SK-N-SH (cell line): ENCODE data around the gene THAP12. TPM values are rescaled to one million over a fixed set of nuclear protein-coding genes. Genes with fewer than 3 reads are reported as not detected.

ENCODE experiments used
- CTCF ChIA-PET: fragments of 300-600, 350-600 bp; formaldehyde crosslinking; extraction: SDS; loops from one replicate; lab custom pipeline; 2021; lab: Yijun Ruan, JAX
- POLR2A ChIA-PET: fragments of 350-600 bp; sonication (Branson Sonifier 250); formaldehyde crosslinking; extraction: SDS; loops from one replicate; lab custom pipeline; 2020; ENCODE audit warnings: antibody characterized with exemption, inconsistent platforms; lab: Yijun Ruan, JAX
- DNase-seq: peaks from one replicate; pipeline ENCODE4 v3.0.0; 2012
- H2AFZ ChIP-seq: fragments of 200-600 bp; sonication (generic); 2 replicates; pipeline ENCODE4 v1.8.1; 2016; ENCODE audit warnings: antibody characterized with exemption, mild to moderate bottlenecking, low read depth
- H3F3A ChIP-seq: fragments of 200-600 bp; sonication (generic); replicated peaks from 2 replicates; pipeline ENCODE3; 2016; ENCODE audit warnings: antibody characterized with exemption, mild to moderate bottlenecking; ENCODE audit not compliant: insufficient read depth
- H3K27ac ChIP-seq, 2 experiments: fragments of 200-500 bp in 1 of 2; fragments of 200-600 bp in 1 of 2; sonication (Bioruptor generic) in 1 of 2; sonication (generic), shearing (Covaris generic) in 1 of 2; 2 replicates each; pipeline versions ENCODE4 v1.5.1 to v1.6.1; 2014 to 2016; ENCODE audit warnings: low read depth in 2 of 2, inconsistent platforms in 1 of 2, low read length in 1 of 2, mild to moderate bottlenecking in 1 of 2, mixed read lengths in 1 of 2
- H3K27me3 ChIP-seq: fragments of 200-600 bp; sonication (generic), shearing (Covaris generic); 2 replicates; pipeline ENCODE4 v1.6.1; 2016; ENCODE audit warnings: mixed run types; ENCODE audit not compliant: insufficient read depth
- H3K36me3 ChIP-seq, 2 experiments: fragments of 200-500 bp in 1 of 2; fragments of 200-600 bp in 1 of 2; sonication (Bioruptor generic) in 1 of 2; sonication (generic) in 1 of 2; replicated peaks in 1 of 2; 2 replicates each; pipeline versions ENCODE3 to v1.5.1; 2014 to 2016; ENCODE audit warnings: low read length in 1 of 2, mild to moderate bottlenecking in 1 of 2; ENCODE audit not compliant: insufficient read depth in 2 of 2, control insufficient read depth in 1 of 2
- H3K4me1 ChIP-seq, 2 experiments: fragments of 200-500 bp in 1 of 2; fragments of 200-600 bp in 1 of 2; sonication (Bioruptor generic) in 1 of 2; sonication (generic), shearing (Covaris generic) in 1 of 2; 2 replicates each; pipeline versions ENCODE4 v1.5.1 to v1.6.1; 2014 to 2016; ENCODE audit warnings: low read depth in 1 of 2, low read length in 1 of 2, mixed run types in 1 of 2; ENCODE audit not compliant: insufficient read depth in 2 of 2, control insufficient read depth in 1 of 2
- H3K4me2 ChIP-seq: fragments of 200-600 bp; sonication (generic), shearing (Covaris generic); 2 replicates; pipeline ENCODE4 v1.6.1; 2017; ENCODE audit warnings: mixed run types
- H3K4me3 ChIP-seq, 2 experiments: fragments of 200-500 bp in 1 of 2; fragments of 200-600 bp in 1 of 2; sonication (Bioruptor generic) in 1 of 2; sonication (generic), shearing (Covaris generic) in 1 of 2; 2 replicates each; pipeline versions ENCODE4 v1.5.1 to v1.8.1; 2014 to 2016; ENCODE audit warnings: low read depth in 2 of 2, inconsistent platforms in 1 of 2, low read length in 1 of 2, mild to moderate bottlenecking in 1 of 2, mixed read lengths in 1 of 2, moderate library complexity in 1 of 2
- H3K79me2 ChIP-seq: fragments of 200-600 bp; sonication (generic); 2 replicates; pipeline ENCODE4 v1.8.1; 2017; ENCODE audit warnings: mild to moderate bottlenecking; ENCODE audit not compliant: insufficient read depth
- H3K9ac ChIP-seq: fragments of 200-600 bp; sonication (generic); 2 replicates; pipeline ENCODE4 v1.6.1; 2017; ENCODE audit warnings: mixed run types
- H3K9me2 ChIP-seq: fragments of 200-600 bp; sonication (generic); 2 replicates; pipeline ENCODE4 v1.6.1; 2017; ENCODE audit warnings: mixed run types
- H3K9me3 ChIP-seq: fragments of 200-600 bp; sonication (generic); 2 replicates; pipeline ENCODE4 v1.6.1; 2017; ENCODE audit warnings: mixed run types, mild to moderate bottlenecking, moderate library complexity
- H4K20me1 ChIP-seq: fragments of 200-600 bp; sonication (generic); 2 replicates; pipeline ENCODE4 v1.6.1; 2017; ENCODE audit warnings: mild to moderate bottlenecking, mixed run types; ENCODE audit not compliant: insufficient read depth
- CHD2 ChIP-seq: fragments of 150-350 bp; IDR thresholded peaks from 2 replicates; pipeline ENCODE4 v1.6.1; 2018; ENCODE audit warnings: low read length; ENCODE audit not compliant: partially characterized antibody
- ELF1 ChIP-seq: IDR thresholded peaks from 2 replicates; pipeline ENCODE4 v1.4.0; 2012
- EP300 ChIP-seq, 2 experiments: IDR thresholded peaks; 2 replicates each; pipeline versions ENCODE4 v1.4.0 to v1.6.1; 2012; ENCODE audit warnings: borderline replicate concordance in 1 of 2, low read depth in 1 of 2, low read length in 1 of 2
- FOXM1 ChIP-seq: IDR thresholded peaks from 2 replicates; pipeline ENCODE4 v1.4.0; 2012; ENCODE audit warnings: low read depth, mild to moderate bottlenecking
- GABPA ChIP-seq: IDR thresholded peaks from 2 replicates; pipeline ENCODE4 v1.4.0; 2012; ENCODE audit warnings: low read depth, mild to moderate bottlenecking
- GATA2 ChIP-seq: sonication (generic); formaldehyde crosslinking; IDR thresholded peaks from 2 replicates; pipeline ENCODE4 v1.5.0; 2020; ENCODE audit warnings: mild to moderate bottlenecking, missing genetic modification reagents
- JUND ChIP-seq: IDR thresholded peaks from 2 replicates; pipeline ENCODE4 v1.4.0; 2012
- MAX ChIP-seq: IDR thresholded peaks from 2 replicates; pipeline ENCODE4 v1.4.0; 2012; ENCODE audit warnings: low read depth
- MXI1 ChIP-seq: IDR thresholded peaks from 2 replicates; pipeline ENCODE4 v1.6.1; 2012; ENCODE audit warnings: mild to moderate bottlenecking, low read depth, low read length, improper control_type of control experiment
- NFIC ChIP-seq: IDR thresholded peaks from 2 replicates; pipeline ENCODE4 v1.4.0; 2012; ENCODE audit warnings: borderline replicate concordance
- NRF1 ChIP-seq: IDR thresholded peaks from 2 replicates; pipeline ENCODE4 v1.6.1; 2012; ENCODE audit warnings: low read depth, mild to moderate bottlenecking, low read length
- POLR2AphosphoS5 ChIP-seq: IDR thresholded peaks from 2 replicates; pipeline ENCODE4 v1.6.1; 2012; ENCODE audit warnings: low read depth, low read length
- RCOR1 ChIP-seq: fragments of 150-350 bp; IDR thresholded peaks from 2 replicates; pipeline ENCODE4 v1.6.1; 2017; ENCODE audit warnings: antibody characterized with exemption, low read length
- RFX5 ChIP-seq: IDR thresholded peaks from 2 replicates; pipeline ENCODE4 v1.6.1; 2012; ENCODE audit warnings: mild to moderate bottlenecking, improper control_type of control experiment, low read length
- RXRA ChIP-seq: IDR thresholded peaks from 2 replicates; pipeline ENCODE4 v1.4.0; 2012; ENCODE audit warnings: low read depth, mild to moderate bottlenecking, borderline replicate concordance
- SMC3 ChIP-seq: IDR thresholded peaks from 2 replicates; pipeline ENCODE4 v1.6.1; 2012; ENCODE audit warnings: low read depth, low read length, improper control_type of control experiment
- TCF12 ChIP-seq: IDR thresholded peaks from 2 replicates; pipeline ENCODE4 v1.4.0; 2012
- TEAD4 ChIP-seq: IDR thresholded peaks from 2 replicates; pipeline ENCODE4 v1.4.0; 2012; ENCODE audit warnings: mild to moderate bottlenecking, borderline replicate concordance; ENCODE audit not compliant: insufficient read depth
- WGBS: methylation state at CpG from one replicate; pipeline ENCODE4 v1.1.6; 2017; ENCODE audit warnings: low lambda C conversion rate; 5-methylcytosine and 5-hydroxymethylcytosine counted together
- polyA plus RNA-seq, 3 experiments: library from polyadenylated mRNA; depleted of rRNA; stranded (reverse); fragments of >200 nt; gene quantifications; 2 replicates each; pipeline ENCODE4 v1.2.3, GENCODE V29; 2012
- TF ChIP-seq, protein P1 (sequence below): fragments of 200-600 bp; sonication (generic); IDR thresholded peaks from 2 replicates; pipeline ENCODE4 v1.6.1; 2017; ENCODE audit warnings: antibody characterized with exemption, mild to moderate bottlenecking, moderate library complexity

Gene THAP12
- polyA plus RNA-seq, 1 of the 3 experiments (the other 2 are of a cell fraction) = 14.9 TPM

DNA sequence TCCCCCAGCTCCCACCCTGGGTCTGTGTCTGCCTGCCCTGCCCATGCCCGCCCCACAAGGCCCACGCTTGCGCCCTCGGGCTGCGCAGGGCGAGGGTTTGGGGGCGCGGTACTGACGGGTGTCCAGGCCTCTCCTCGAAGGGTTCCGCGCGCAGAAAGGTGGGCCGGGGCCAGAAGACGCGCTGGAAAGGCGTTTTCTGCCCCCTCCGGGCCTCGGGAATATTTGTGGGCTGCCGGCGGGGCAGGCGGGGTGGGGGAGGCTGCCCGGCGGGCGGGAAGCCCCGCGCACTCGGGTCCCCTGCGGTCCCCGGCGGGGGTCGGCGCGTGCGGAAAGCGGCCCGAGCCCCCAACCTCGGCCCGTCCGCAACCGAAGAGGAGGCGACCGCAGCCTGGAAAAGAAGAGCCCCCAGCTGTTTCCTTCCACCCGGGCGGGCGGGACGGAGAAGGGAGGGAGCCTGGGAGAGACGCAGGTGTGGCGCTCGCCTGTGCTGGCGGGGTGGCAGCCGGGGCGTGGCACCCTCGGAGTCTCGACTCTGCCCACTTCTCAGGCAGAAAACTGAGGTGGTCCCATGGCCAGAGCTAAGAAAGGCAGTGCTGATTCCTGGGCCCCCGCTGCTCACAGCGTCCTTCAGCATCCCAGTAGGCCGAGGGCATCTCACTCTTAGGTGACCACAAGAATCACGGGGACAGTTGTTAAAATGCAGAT is 59.0 kb downstream of the THAP12 start:
- no peak for DNase-seq
- ChIA-PET POLR2A (no interaction called here), CTCF (interaction anchor here (1.0 to 16.5 kb wide), 3 partner anchors 27 to 425 kb away, joined by 3 to 328 read pairs (median 20); partner anchors contain the start of gene WNT11)
- no peaks in the 10 kb centered on the region for H3K9me2 ChIP-seq
- H3K4me2 ChIP-seq = no peak overlapping the region
- peaks cover 4% of the 10 kb centered on the region for H3F3A ChIP-seq
- no peak overlapping the region for H3K9ac ChIP-seq
- H3K79me2 ChIP-seq = no peaks in the 10 kb centered on the region
- H3K36me3 ChIP-seq = no peaks in the 10 kb centered on the region
- H3K4me1 ChIP-seq = no peaks in the 10 kb centered on the region; a peak in 1 of 4 replicates
- H3K27ac ChIP-seq = no peak overlapping the region
- no peak overlapping the region for H2AFZ ChIP-seq
- H3K4me3 ChIP-seq = no peak overlapping the region
- TF ChIP-seq ELF1 (no peak), CHD2 (no peak), RXRA (no peak), NRF1 (no peak)
- H3K9me3 ChIP-seq = no peaks in the 10 kb centered on the region
- H4K20me1 ChIP-seq = no peaks in the 10 kb centered on the region
- 89% methylated on average over 41 of the region's 59 CpGs for WGBS
- no peaks in the 10 kb centered on the region for H3K27me3 ChIP-seq

- Histone ChIP-seq H3K79me2 (no peaks in the 10 kb centered on the region), H3K36me3 (no peaks in the 10 kb centered on the region), H3K27me3 (no peaks in the 10 kb centered on the region), H3F3A (peaks cover 4% of the 10 kb centered on the region), H3K4me3 (no peak overlapping the region), H2AFZ (no peak overlapping the region), H3K9me3 (no peaks in the 10 kb centered on the region), H3K4me2 (no peak overlapping the region), H4K20me1 (no peaks in the 10 kb centered on the region), H3K9me2 (no peaks in the 10 kb centered on the region), H3K9ac (no peak overlapping the region), H3K27ac (no peak overlapping the region), H3K4me1 (no peaks in the 10 kb centered on the region; a peak in 1 of 4 replicates)
- ChIA-PET POLR2A (no interaction called here), CTCF (interaction anchor here (3.9 to 16.5 kb wide), 2 partner anchors 113 to 424 kb away, joined by 20 to 328 read pairs; partner anchors contain the start of gene WNT11)
- DNase-seq = no peak
- 70% methylated on average over 5 of the region's 8 CpGs for WGBS
- TF ChIP-seq JUND (no peak), GABPA (no peak)
These were observed 59.6 kb downstream of the THAP12 start for GRCh38 chr11:76321340-76321739.

GRCh38 chr11:76320929-76321328 is 60.0 kb downstream of the THAP12 start:
- 70% methylated on average over 5 of the region's 6 CpGs for WGBS
- CTCF ChIA-PET = interaction anchor here (16.5 kb wide), 1 partner anchor 113 kb away, joined by 328 read pairs; the partner anchor contains the start of gene WNT11
- no peak for TF ChIP-seq TEAD4
- TF ChIP-seq MAX = no peak
- TF ChIP-seq FOXM1 = no peak
- no peak for TF ChIP-seq EP300 (IDR thresholded peaks at IDR 0.05; ENCODE audit: borderline replicate concordance in 1 of 2, low read depth in 1 of 2, low read length in 1 of 2)
- no peak for TF ChIP-seq MXI1
- no peak for TF ChIP-seq TCF12
- TF ChIP-seq, protein P1, sequence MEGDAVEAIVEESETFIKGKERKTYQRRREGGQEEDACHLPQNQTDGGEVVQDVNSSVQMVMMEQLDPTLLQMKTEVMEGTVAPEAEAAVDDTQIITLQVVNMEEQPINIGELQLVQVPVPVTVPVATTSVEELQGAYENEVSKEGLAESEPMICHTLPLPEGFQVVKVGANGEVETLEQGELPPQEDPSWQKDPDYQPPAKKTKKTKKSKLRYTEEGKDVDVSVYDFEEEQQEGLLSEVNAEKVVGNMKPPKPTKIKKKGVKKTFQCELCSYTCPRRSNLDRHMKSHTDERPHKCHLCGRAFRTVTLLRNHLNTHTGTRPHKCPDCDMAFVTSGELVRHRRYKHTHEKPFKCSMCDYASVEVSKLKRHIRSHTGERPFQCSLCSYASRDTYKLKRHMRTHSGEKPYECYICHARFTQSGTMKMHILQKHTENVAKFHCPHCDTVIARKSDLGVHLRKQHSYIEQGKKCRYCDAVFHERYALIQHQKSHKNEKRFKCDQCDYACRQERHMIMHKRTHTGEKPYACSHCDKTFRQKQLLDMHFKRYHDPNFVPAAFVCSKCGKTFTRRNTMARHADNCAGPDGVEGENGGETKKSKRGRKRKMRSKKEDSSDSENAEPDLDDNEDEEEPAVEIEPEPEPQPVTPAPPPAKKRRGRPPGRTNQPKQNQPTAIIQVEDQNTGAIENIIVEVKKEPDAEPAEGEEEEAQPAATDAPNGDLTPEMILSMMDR = no peak
- no peak for TF ChIP-seq CHD2
- no peak for TF ChIP-seq RCOR1
- TF ChIP-seq SMC3 = no peak
- TF ChIP-seq POLR2AphosphoS5 = no peak
- TF ChIP-seq RFX5 = no peak
- TF ChIP-seq JUND = no peak
- no peak for TF ChIP-seq NFIC
- TF ChIP-seq GATA2 = no peak

More at GRCh38 chr11:76320929-76321328, 60.0 kb downstream of the THAP12 start:
- Histone ChIP-seq H3K79me2 (no peaks in the 10 kb centered on the region), H3K4me3 (no peak overlapping the region), H3K4me1 (no peaks in the 10 kb centered on the region; a peak in 1 of 4 replicates), H3K36me3 (no peaks in the 10 kb centered on the region), H3K4me2 (no peak overlapping the region), H2AFZ (no peak overlapping the region), H3F3A (peaks cover 4% of the 10 kb centered on the region), H4K20me1 (no peaks in the 10 kb centered on the region), H3K27ac (no peak overlapping the region), H3K27me3 (no peaks in the 10 kb centered on the region), H3K9ac (no peak overlapping the region), H3K9me2 (no peaks in the 10 kb centered on the region), H3K9me3 (no peaks in the 10 kb centered on the region)
- no peak for DNase-seq
- POLR2A ChIA-PET = no interaction called here
